ENCODE measurements around the gene CLPTM1.
"Not testable (repeated sequence)": the region's sequence is repeated elsewhere in the genome, so short reads cannot be mapped to it uniquely, and the experiment has no call there.

Gene CLPTM1

GRCh38 chr19:44984005-44984404 is 28.8 kb downstream of the CLPTM1 start:
- DNase-seq: no peak

DNA sequence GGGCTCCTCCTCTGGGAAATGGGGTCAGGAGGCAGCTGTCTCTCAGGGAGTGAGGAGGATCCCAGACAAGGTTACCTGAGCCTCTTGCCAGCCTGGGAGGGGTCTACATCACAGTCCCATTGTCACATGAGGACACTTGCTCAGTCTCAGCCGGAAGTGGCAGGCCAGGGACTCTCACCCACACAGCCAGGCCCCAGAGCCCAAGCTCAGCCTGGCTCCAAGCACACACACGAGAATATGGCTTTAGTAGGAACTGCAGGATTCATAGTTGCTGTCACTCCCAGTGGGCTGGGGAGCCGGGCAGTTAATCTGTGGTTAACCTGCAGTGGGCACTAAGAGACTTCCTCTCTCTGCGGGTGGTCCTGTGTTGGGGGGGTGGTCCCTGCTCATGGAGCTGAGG is 30.3 kb downstream of the CLPTM1 start:
- DNase-seq: no peak

GRCh38 chr19:44986389-44986788 is 31.2 kb downstream of the CLPTM1 start:
- DNase-seq: no peak

GRCh38 chr19:44987148-44987675 is 32.0 kb downstream of the CLPTM1 start:
- DNase-seq: no peak

GRCh38 chr19:44988273-44988672 is 33.1 kb downstream of the CLPTM1 start:
- DNase-seq: no peak

DNA sequence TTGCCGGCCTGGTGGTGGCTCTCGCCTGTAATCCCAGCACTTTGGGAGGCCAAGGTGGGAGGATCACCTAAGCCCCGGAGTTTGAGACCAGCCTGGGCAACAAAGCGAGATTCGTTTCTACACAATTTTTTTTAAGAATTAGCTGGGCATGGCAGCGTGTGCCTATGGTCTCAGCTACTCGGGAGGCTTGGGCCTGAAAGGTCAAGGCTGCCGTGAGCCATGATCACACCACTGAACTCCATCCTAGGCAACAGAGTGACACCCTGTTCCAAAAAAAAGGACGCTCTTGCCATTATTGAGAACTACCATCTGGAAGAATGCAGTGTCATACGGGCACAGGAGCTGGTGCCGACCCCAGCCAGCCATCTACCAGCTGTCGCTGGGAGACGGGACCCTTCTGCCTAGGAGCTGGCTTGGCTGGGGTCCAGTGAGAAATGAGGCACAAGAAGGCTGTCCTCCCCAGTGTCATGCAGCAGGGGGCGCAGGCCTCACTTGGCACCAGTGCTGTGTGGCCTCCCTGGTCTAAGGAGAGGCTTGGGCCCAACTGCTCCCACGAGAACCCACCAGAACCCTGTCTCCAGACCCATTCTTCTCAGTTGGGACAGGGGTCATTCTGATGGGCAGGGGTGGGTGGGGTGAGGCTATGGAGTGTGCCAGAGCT is 33.8 kb downstream of the CLPTM1 start:
- DNase-seq: peak in 1 of 2 experiments; percentile 3

GRCh38 chr19:44990459-44990858 is 35.3 kb downstream of the CLPTM1 start:
- no peak for DNase-seq

GRCh38 chr19:44990966-44991365 is 35.8 kb downstream of the CLPTM1 start:
- DNase-seq: no peak

- no peak for DNase-seq
Measured at GRCh38 chr19:44992336-44993163, 37.4 kb downstream of the CLPTM1 start.

- DNase-seq: no peak
Measured at GRCh38 chr19:44993526-44993925, 38.3 kb downstream of the CLPTM1 start.

DNA sequence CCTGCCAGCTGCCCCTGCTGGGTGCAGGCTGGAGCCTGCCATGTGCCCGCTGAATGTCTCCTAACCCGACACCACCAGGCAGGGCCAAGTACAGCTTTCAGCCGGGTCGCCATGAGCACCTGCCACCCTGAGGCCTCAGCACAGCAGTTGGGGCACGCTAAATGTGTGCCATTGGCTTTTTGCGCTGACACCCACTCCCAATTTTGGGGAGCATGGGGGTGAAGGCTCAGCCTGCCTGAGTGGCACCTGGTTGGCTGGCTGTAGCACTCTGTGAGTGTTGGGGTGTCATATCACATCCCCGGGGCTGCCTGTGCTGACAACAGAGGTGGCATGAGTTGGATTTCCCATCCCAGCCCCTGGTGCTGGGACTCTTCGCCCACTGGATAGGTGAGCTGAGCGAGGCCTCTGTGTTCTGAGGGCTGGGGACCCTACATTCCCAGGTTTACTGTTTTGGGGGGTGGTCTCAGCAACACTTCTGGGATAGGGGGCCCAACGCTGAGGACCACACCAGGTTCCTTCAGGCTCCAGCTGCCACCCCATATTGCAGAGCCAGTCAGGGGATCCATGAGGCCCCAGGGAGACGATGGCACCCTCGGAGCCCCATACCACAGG is 38.9 kb downstream of the CLPTM1 start:
- no peak for DNase-seq

- no peak for DNase-seq
Measured at GRCh38 chr19:44998025-44998424, 42.8 kb downstream of the CLPTM1 start.

- not testable (repeated sequence) for DNase-seq
Measured at GRCh38 chr19:44999131-44999925, 44.1 kb downstream of the CLPTM1 start.

DNA sequence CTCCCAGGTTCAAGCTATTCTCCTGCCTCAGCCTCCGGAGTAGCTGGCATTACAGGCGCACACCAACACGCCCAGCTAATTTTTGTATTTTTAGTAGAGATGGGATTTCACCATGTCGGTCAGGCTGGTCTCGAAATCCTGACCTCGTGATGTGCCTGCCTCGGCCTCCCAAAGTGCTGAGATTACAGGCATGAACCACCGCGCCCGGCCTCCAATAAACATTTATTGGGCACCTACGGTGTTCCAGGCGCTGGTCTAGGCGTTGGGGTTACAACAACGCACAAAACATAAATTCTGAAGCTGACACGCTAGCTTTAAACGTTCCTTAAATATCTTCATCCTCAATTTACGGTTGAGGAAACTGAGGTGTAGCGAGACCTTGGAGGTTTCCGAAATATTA is 45.5 kb downstream of the CLPTM1 start:
- DNase-seq: not testable (repeated sequence)

DNA sequence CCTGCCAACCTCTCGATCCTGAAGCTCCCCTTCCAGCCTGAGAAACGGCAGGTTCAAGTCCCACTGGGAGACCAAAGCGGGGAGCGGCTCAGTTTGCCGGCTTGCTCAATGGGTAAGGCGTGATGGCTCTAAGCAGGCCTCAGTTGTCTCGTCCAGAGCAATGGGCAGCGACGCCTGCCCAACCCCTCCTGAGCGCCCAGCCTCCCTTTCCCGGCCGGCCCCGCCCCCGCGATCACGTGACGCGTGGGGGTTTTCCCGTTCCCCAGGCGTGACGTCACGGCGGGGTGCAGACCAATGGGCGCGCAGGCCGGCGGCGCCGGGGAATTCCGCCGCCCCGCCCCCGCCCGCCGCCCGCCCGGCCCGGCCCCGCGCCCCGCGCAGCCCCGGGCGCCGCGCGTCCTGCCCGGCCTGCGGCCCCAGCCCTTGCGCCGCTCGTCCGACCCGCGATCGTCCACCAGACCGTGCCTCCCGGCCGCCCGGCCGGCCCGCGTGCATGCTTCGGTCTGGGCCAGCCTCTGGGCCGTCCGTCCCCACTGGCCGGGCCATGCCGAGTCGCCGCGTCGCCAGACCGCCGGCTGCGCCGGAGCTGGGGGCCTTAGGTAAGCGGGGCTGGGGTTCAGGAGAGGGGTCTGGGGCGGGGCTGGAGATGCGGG is 46.0 kb downstream of the CLPTM1 start, which contains the start of gene RELB:
Gene RELB (plus strand): TSS at position 378 of the 653 bp plus-strand sequence. CDS start 116 bp downstream, at position 494.
- DNase-seq: no peak

DNA sequence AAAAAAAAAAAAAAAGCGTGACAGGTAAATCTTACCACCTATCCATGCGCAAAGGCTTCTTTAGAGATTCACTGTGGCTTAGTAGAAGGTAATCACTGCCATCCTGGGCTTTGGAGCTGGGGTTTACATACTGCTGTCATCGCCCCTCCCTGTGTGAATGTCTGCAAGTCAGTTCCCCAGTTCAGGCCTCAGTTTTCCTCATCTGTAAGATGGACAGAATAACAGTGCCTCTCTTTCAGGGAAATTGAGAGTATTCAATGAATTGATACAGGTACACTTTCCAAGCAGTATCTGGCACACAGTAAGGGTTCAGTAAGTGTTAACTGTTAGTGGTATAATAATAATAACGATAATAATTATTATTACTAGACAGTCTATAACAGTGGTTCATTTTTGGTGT is 48.3 kb downstream of the CLPTM1 start:
- DNase-seq: no peak

- DNase-seq: no peak
Measured at GRCh38 chr19:45005787-45006186, 50.6 kb downstream of the CLPTM1 start.

DNA sequence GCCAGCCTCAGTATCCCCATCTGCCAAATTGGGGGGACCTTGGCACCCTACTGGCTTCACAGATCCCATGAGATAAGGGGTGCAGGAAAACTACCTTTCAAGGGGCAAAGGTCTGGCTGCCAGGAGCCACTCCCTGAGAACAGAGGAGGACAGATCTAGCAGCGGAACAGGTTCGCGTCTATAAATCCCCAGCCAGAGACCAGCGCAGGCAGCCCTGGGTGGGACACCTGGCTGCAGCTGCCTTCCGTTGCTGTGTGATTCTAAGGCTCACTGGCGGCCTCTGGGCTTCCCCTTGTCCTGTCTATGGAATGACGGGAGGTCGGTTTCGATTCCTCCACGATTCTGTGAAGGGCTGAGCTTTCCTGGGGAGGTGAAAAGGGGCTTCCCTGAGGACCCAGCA is 53.4 kb downstream of the CLPTM1 start:
- DNase-seq: no peak

GRCh38 chr19:45009625-45010255 is 54.6 kb downstream of the CLPTM1 start:
- DNase-seq: no peak

GRCh38 chr19:45010306-45010705 is 55.1 kb downstream of the CLPTM1 start:
- DNase-seq: no peak

- DNase-seq: no peak
Measured at GRCh38 chr19:45011959-45012358, 56.8 kb downstream of the CLPTM1 start.

Measured in cerebellar nuclear complex (tissue), 1 donor.